ENCODE data around the gene IL4.
"Not testable (repeated sequence)": the region's sequence is repeated elsewhere in the genome, so short reads cannot be mapped to it uniquely, and the experiment has no call there.

The IL4 gene

DNA sequence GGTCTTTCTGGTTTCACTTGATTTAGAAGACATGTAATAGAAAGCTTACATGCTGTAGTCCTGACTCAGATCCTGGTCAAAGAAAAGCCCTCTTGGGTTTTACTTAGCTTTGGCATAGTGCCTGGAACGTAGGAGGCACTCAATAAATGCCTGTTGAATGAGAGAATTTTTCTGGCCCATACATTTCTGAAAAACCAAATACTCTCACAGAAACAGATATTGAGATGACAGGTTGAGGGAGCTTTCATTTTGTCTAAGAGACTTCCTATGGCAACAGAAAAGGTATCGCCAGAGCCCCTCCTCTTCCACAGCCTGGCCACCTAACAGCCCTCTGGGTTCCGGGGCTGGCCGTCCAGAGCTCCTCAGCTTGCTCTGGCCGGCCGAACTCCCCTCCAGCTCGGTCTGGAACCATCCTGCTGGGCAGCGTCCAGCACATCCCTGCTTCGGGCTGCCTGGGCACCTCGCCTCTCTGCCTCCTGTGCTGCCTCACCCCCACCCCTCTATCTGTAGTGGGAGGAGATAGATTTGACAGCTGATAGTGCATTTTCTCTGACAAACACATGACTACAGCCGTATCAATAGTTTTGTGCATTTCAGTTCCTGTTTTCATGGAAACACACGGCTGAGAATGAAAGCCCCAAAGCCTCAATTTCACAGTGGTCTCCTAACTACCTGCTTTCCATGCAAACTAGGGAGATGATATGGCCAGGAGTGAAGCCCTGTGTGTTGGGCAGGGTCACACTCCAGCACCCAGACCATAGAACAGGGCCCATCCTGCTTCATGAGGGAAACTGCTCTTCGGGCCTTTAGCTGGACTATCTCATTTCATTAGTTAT lies 1.1 kb downstream of the IL4 start:
- DNase-seq, result no peak

DNA sequence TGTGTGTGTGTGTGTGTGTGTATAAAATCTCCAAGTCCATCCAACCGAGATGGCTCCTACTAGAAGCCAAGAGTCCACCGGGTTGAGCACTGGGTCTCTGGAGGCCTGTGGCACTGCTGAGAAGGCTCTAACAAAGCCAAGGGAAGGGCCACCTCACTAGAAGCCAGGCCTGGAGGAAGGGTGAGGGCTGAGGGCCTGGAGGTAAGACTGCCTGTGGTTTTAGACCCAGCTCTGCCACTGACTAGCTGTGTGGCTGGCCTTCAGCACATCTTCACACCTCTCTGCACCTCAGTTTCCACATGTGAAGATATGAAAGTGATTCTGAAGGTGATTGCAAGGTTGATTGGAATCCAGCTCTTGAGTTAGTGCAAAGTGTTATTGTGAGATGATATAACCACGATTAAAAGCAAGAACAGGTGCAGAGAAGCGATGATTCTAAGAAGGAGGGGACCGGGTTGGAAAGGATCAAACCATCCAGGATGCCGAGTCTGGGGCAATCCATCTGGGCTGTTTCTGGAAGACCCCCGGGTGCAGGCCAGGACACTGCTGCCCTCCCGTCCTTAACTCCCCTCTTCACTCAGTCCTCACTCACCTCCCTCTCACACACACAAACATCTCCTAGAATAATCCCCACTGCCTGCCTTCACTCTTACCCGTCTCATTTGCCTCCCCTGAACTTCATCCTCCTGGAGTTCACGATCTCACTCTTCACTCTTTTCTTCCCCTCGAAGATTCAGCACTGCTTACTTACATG lies 2.3 kb downstream of the IL4 start:
- DNase-seq, result no peak

DNA sequence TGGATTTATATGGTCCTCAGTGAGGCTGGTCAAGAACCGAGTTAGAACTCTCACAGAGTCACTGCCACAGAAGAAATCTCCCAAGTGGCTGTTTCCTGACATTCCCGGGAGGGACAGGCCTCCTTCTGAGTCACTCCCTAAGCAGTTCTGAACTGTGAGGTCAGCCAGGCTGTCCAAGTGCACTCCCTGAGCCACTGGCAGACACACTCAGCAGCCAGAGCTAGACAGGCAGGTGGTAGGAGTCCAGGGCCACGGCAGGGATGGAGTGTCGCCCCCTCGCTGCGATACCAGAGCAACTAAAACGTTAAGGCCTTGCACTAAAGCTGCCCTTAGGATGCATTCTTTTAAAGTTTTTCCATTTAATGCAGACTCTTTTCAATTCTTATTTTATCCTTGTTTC lies 3.4 kb downstream of the IL4 start:
- DNase-seq, result no peak

DNA sequence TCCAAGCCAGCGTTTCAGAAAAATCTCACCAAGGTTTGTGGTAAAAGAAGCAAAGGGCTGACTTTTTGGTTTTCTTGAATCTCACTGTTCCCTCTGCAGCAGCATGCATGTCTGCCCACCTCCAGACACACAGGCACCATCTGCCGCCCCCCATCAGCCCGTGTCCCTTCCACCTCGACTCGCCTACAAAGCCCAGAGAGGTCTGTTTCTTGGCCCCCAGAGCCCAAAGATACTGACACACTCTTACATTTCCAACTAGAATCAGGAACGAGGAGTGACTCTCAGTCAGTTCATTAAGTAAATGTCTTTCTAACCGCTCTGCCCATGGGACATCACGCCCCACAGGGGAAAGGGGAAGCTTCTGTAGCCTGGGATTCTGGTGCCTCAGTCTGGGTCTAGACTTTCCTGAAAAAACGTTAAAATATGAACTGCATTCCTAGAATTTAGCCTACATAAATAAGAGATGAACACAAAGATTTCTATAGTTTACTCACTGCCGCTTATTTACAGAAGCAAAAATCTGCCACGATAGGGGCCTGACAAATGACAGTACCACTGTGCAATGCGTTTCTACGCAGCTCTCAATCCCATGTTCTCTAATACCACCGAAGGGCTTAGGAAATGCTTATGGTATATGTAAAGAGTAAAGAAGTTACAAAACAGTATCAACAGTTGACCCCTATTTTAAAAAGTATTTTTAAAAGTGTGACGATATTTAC lies 4.1 kb downstream of the IL4 start:
- no peak for DNase-seq

DNA sequence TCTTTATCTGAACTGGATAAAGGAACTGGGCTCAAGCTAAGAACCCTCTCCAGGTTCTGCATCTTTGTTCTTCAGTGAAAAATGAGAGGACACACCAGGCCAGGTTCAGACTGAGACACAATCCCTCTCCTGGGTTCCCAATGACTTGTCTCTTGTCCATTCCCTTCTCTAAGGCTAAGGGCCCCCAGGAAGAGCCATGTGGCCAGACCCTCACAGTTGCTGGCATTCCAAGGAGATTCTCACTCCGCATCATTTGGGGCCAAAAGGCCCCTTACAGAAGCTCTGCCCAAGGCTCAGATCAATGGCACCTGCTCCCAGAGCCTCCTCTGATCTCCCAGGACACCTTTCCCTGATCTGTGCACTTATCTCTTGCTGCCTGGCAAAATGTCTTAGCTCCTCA lies 4.9 kb downstream of the IL4 start:
- DNase-seq, result no peak

DNA sequence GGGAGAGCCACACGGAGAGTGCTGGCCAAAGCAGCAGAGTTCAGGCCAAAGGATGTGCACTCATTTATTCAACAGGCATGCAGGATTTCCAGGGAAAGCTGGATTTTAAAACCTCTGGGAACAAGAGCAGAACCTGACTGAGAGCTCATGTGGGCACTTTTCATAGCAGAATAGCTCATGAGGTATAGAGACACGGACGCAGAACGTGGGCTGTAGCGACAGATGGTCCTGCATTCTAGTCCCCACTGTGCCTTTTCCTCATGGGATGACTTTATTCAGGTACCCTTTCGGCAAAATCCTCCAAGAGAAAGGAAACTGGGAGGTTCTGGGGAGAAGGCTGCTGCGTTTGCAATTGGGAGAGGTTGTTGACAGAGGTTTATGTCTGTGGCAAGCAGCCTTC lies 5.4 kb downstream of the IL4 start:
- DNase-seq, result no peak

DNA sequence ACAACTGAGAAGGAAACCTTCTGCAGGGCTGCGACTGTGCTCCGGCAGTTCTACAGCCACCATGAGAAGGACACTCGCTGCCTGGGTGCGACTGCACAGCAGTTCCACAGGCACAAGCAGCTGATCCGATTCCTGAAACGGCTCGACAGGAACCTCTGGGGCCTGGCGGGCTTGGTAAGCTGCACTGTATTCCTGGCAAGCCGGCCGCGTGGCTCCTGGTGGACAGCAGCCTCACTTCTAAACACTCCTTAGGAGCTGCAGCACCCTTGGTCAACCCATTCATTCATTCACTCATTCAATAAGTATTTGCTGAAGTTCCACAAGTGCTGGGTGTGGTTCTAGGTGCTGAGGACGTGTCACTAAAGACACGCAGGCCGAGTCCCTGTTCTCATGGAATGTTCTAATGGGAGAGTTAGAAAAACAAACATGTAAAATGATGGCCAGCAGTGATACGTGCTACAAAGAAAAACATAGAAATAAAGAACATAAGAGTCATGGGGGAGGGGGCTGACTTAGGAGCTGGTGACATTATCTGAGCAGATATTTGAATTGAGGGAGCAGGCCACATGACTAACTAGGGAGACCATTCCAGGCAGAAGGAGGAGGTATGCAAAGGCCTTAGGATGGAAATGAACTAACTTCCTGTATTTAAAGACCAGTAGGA lies 6.1 kb downstream of the IL4 start:
- no peak for DNase-seq

DNA sequence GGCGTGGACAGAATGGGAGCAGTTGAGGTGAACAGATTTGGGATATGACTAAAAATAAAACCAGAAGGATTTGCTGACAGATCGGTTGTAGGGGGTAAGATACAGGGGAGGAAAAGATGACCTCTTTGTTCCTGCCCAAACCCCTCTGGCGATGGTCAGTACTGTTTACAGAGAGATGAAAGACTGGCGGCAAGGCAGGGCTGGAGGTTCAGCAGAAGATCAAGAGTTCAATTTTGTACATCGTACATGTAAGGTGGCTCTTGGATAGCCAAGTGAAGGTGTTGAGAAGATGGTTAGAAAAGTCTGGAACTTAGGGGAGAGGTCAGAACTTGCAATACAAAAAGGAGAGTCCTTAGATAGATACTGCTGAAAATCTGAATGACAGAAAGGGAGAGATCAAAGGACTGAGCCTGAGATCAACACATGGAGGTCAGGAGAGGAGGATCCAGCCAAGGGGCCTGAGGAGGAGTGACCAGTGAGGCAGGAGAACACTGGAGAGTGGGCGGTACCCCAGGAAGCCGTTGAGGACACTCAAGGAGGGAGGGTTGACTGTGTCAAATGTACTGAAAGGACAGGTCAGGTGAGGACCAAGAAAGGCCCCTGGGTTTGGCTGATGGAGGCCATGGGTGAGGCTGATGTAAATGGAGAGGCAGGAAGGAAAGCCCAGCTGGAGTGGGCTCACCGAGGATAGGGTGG lies 7.1 kb downstream of the IL4 start:
- DNase-seq, result no peak

DNA sequence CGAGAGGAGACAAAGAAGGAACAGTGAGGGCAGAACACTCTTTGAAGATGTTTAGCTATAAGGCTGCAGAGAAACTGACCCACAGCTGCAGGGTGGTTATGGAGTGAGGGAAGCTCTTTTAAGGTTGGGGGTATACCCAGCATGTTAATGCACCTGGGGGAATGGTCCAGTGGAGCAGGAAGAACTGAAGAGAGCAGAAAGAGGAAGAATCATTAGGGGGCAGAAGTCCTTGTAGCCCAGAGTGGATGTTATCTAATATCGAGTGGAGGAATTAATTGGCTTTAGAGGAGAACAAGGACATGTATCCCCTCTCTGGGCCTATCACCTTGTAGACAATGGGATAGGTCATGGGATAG lies 7.7 kb downstream of the IL4 start:
- DNase-seq, result no peak

DNA sequence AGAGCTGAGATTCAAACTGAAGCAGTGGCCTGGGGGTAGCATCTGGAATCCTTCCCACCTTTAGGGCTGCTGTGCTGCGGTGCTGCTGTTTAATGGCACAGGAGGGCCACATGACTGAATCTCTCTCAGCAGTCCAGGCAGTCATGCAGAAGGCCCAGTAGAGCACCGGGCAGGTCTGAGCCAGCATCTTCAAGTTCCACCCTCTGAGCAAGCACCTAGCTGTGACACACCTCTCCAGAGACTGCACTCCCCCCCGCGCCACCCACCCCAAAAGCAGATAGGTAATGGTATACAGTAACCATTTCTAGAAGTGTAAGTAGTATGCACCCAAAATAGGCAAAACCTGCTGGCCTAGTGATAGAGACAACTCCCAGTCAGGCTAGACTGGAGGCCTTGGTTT lies 8.2 kb downstream of the IL4 start:
- DNase-seq, result no peak

DNA sequence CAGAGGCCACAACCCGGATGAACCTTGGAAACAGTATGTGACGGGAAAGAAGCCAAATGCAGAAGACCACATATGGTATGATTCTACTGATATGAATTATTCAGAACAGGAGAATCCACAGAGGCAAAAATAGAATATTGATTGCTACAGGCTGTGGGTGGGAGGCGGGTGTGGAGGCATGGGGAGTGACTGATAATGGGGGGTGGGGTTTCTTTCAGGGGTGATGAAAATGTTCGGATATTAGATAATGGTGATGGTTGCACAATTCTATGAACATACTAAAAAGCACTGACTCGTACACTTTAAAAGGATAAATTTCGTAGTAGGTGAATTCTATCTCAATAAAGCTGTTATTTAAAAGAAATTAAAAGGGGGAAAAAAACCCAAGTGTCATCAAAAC lies 10.7 kb downstream of the IL4 start:
- DNase-seq, result no peak

DNA sequence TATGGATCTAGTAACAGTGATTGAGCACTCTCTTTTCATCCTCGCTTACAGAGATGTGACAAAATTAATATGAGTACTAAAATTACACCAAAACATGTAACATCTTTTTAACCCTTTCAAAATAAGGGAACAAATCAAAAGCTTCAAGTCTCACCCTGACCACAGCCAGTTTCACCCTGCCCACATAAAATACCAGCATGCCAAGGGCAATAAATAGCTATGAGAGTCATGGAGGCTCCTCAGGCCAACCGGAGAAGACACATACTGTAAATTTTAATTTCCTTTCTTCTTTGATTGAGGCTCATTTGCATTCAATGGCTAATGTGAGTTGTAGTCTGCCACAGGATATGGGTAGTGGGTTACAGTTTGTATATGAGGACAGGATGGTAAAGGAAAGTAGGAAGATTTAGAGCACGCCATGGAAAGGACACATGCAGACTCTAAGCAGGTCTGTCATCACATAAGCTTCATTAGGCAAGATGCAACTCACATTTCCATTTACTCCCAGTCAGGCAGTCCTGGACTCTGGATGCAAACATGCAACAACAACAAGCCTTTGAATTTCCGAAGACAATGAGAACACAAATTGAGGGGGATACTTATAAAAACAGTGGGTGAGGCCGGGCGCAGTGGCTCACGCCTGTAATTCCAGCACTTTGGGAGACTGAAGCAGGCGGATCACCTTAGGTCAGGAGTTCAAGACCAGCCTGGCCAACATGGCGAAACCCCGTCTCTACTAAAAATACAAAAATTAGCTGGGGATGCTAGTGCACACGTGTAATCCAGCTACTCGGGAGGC lies 11.3 kb downstream of the IL4 start:
- no peak for DNase-seq

DNA sequence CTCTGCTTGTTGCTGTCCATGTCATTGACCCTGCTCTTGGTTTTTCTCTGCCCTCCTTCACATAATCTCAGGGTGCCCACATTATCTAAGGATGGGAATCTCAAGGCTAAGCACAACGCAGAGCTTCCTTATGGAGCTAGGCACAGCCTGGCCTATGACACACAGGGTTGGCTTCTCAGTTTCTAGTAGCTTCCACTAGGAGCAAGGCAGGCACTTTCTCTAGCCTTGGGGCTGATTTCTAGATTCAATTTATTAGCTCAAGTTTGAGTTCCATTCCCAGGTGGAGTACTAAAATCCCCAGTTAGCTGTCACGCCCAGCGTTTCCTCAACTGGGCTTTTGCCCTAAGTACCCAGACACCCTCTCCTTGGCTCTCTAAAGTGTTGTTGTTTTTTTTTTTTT lies 12.4 kb downstream of the IL4 start:
- DNase-seq, result no peak

DNA sequence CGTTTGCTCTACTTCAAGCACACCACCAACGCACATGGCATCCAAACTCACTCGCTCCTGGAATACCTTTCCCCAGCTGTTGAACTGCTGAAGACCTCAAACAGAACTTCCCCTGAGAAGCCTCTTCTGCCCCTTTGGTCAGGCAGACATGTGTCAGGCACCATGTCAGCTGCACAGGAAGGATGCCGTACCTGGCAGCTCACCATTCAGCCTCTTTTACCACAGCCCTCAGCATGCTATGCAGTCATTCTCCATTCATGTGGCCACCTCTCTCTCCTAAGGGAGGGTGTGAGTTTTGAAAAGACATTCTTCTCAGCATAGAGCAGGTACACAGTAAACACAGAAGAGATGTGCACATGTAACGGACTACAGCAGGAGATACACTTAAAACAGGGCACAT lies 14.2 kb downstream of the IL4 start:
- DNase-seq, result no peak

DNA sequence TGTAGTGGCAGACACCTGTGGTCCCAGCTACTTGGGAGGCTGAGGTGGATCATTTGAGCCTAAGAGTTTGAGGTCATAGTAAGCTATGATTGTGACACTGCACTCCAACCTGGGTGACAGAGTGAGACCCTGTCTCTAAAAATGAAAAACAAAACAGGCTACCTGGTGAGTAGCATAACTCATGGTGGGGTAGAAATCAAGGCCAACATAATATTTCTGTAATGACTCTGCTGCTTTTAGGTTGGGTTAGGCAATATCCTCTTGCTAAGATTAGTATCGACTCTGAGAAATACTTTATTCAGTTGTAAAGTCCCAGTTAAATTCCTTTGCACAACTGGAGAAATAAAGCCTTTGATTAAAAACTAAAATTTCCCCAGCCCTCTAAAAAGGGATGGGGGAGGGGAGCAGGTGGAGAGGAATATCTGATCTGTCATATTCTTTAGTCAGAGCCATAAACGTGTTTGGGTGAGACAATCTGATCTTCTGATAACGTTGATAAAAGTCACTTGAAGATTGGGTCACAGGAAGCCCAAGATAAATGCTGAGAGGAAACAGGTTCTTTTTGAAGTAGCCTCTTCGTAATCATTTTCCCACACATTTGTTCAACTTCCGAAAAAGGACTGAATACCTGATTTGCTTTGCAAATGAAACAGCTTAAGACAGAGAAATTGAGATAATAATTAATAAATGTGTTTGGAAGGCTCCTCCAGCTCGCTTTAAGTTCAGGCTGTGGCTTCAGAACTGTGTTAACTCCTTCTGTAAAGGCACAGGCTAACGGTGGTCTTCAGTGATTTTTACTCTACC lies 14.9 kb downstream of the IL4 start:
- no peak for DNase-seq

DNA sequence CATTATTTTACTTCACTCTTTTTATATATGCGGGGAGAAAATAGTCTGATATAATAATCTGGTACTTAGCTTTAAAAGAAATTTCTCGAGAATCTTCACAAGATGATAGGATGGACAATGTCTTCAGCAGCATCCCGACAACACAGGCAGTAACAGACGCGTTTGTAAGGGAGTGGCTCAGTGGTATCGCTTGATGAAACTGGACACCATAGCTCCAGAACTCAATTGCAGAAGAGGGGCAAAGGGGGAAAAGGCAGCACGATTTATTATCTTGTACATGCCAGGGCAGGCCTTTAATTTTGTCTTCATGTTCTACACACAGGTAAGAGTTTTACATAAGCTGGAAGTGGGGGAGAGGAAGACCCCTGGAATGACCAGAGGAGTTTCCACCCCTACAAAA lies 15.7 kb downstream of the IL4 start:
- DNase-seq, result no peak

DNA sequence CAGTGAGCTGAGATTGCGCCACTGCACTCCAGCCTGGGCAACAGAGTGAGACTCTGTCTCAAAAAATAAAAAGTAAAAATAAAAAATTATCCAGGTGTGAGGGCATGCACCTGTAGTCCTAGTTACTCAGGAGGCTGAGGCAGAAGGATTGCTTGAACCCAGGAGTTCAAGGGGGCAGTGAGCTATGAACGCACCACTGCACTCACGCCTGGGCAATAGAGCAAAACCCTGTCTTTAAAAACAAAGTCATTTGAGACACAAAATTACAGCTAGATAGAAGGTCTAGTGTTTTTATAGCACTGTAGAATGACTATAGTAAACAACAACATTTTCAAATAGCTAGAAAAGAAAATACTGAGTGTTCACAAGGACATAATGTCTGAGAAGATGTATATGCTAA lies 16.4 kb downstream of the IL4 start:
- DNase-seq, result no peak

DNA sequence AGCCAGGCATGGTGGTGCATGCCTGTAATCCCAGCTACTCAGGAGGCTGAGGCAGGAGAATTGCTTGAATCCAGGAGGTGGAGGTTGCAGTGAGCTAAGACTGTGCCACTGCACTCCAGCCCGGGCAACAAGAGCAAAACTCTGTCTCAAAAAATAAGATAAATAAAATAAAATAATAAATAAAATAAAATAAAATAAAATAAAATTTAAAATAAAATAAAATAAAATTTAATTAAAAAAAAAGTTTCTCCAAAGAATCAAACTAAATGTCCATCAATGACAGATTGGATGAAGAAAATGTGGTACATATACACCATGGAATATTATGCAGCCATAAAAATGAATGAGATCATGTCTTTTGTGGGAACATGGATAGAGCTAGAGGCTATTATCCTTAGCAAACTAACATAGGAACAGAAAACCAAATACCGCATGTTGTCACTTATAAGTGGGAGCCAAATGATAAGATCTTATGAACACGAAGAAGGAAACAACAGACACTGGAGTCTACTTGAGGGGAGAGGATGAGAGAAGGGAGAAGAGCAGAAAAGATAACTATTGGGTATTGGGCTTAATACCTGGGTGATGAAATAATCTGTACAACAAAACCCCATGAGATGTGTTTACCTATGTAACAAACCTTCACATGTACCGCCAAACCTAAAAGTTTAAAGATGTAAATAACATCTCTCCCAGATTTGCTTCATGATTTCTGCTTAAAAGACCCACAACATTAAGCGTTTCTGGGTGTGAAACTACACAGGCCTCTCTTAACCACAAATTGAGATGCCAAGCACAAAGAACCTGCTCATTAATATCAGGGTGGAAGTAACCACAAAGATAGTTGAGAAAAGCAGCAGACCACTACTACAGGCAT lies 18.2 kb downstream of the IL4 start:
- DNase-seq, result not testable (repeated sequence)

DNA sequence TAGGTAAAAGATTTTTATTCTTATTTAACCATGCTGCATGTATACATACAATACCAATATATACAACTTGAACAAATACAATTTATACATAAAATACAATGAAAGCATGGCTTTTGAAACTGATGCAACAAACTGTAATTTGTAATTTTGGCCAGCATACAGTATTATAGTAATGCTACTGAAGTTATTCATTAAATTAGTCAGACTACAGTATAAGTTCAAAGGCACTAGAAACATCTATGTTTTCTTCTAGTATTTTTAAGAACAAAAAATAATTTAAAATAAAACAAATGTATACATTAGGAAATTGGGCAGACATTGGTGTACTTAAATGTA lies 18.8 kb downstream of the IL4 start:
- DNase-seq, result no peak

DNA sequence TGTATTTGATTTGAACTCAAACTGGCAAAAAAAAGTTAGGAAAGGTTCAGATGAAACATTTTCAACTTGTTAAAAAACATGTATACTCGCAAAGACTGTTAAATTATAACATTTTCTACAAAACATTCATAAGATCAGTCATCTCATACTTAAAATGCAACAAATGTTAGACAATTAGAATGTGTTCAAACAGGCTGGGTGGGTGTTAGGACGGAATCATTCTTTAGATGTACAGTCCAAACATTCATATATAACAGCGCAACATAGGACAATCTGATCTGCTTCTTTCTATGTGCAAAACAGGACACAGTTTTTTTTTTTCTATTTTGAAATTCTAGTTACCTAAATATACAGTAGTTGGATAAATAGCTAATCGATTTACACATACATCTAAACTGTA lies 22.2 kb downstream of the IL4 start:
- DNase-seq, result no peak
